CD14-positive monocyte (primary cell): ENCODE measurements around the gene ARID3B. TPM values are rescaled to one million over a fixed set of nuclear protein-coding genes. Genes with fewer than 3 reads are reported as not detected.

ENCODE experiments used
- DNase-seq, 3 donors: peaks; one replicate each; pipeline ENCODE4 v3.0.0-alpha.2; 2011 to 2022
- H2AFZ ChIP-seq: 2 replicates; pipeline ENCODE4 v1.6.0; 2012; ENCODE audit warnings: mild to moderate bottlenecking, low read depth, low read length, inconsistent platforms; ENCODE audit not compliant: insufficient read depth, poor library complexity, severe bottlenecking
- H3K27ac ChIP-seq, 2 donors: 1 replicate in 1 of 2; 2 replicates in 1 of 2; pipeline ENCODE4 v1.5.1; 2012 to 2013; ENCODE audit warnings: low read length in 2 of 2, control low read depth in 1 of 2, inconsistent platforms in 1 of 2, low read depth in 1 of 2, mild to moderate bottlenecking in 1 of 2
- H3K27me3 ChIP-seq, 2 donors: one replicate each; pipeline versions ENCODE4 v1.6.0 to v1.6.1; 2011 to 2013; ENCODE audit warnings: low read length in 2 of 2; ENCODE audit not compliant: control insufficient read depth in 2 of 2, insufficient read depth in 2 of 2
- H3K36me3 ChIP-seq, 2 donors: replicated peaks in 1 of 2; 1 replicate in 1 of 2; 2 replicates in 1 of 2; pipeline versions ENCODE4 v1.5.1 to v1.6.1; 2012 to 2013; ENCODE audit warnings: low read length in 2 of 2, control low read depth in 1 of 2, inconsistent platforms in 1 of 2, mild to moderate bottlenecking in 1 of 2; ENCODE audit not compliant: insufficient read depth in 2 of 2, control insufficient read depth in 1 of 2
- H3K4me1 ChIP-seq, 2 donors: 1 replicate in 1 of 2; 2 replicates in 1 of 2; pipeline versions ENCODE4 v1.5.1 to v1.6.1; 2012 to 2013; ENCODE audit warnings: low read length in 2 of 2, control low read depth in 1 of 2, inconsistent platforms in 1 of 2, mild to moderate bottlenecking in 1 of 2, moderate library complexity in 1 of 2; ENCODE audit not compliant: insufficient read depth in 2 of 2, control insufficient read depth in 1 of 2
- H3K4me2 ChIP-seq: replicated peaks from 2 replicates; pipeline ENCODE3; 2012; ENCODE audit warnings: low read length, moderate library complexity, mild to moderate bottlenecking; ENCODE audit not compliant: poor library complexity, severe bottlenecking; ENCODE audit errors: extremely low read depth
- H3K4me3 ChIP-seq, 3 experiments: fragments of 200-600 bp in 1 of 3; sonication (generic) in 1 of 3; replicated peaks in 1 of 3; 1 replicate in 2 of 3; 2 replicates in 1 of 3; pipeline ENCODE4 v1.5.1; 2011 to 2013; ENCODE audit warnings: low read length in 3 of 3, mild to moderate bottlenecking in 3 of 3, control low read depth in 2 of 3, low read depth in 2 of 3, inconsistent platforms in 1 of 3, moderate library complexity in 1 of 3
- H3K79me2 ChIP-seq: 2 replicates; pipeline ENCODE4 v1.6.0; 2012; ENCODE audit warnings: mild to moderate bottlenecking, control low read depth, inconsistent platforms, low read length, moderate library complexity; ENCODE audit not compliant: insufficient read depth
- H3K9ac ChIP-seq: 2 replicates; pipeline ENCODE4 v1.6.0; 2017; ENCODE audit warnings: low read length, mild to moderate bottlenecking; ENCODE audit not compliant: insufficient read depth, poor library complexity, severe bottlenecking
- H3K9me3 ChIP-seq, 2 donors: replicated peaks in 1 of 2; 1 replicate in 1 of 2; 2 replicates in 1 of 2; pipeline versions ENCODE4 v1.5.1 to v1.6.1; 2012 to 2013; ENCODE audit warnings: low read length in 2 of 2, control low read depth in 1 of 2; ENCODE audit not compliant: control insufficient read depth in 1 of 2, insufficient read depth in 1 of 2
- H4K20me1 ChIP-seq: 2 replicates; pipeline ENCODE4 v1.6.0; 2012; ENCODE audit warnings: mild to moderate bottlenecking, low read length, control low read depth, moderate library complexity; ENCODE audit not compliant: insufficient read depth
- H3K27ac Mint-ChIP-seq, 7 donors: one replicate each; pipeline ENCODE4 v1.8.0; 2020; ENCODE audit warnings: mild to moderate bottlenecking in 7 of 7, mixed read lengths in 7 of 7, moderate library complexity in 6 of 7, inconsistent platforms in 2 of 7
- H3K27me3 Mint-ChIP-seq, 3 donors: one replicate each; pipeline ENCODE4 v1.8.0; 2021 to 2022; ENCODE audit warnings: low read depth in 3 of 3, mild to moderate bottlenecking in 3 of 3, mixed read lengths in 3 of 3, moderate library complexity in 3 of 3, inconsistent platforms in 1 of 3
- H3K36me3 Mint-ChIP-seq, 2 donors: one replicate each; pipeline ENCODE4 v1.8.0; 2020; ENCODE audit warnings: mixed read lengths in 2 of 2, inconsistent platforms in 1 of 2, mild to moderate bottlenecking in 1 of 2
- H3K4me1 Mint-ChIP-seq: one replicate; pipeline ENCODE4 v1.8.0; 2020; ENCODE audit warnings: mild to moderate bottlenecking, mixed read lengths
- H3K4me3 Mint-ChIP-seq, 2 donors: one replicate each; pipeline ENCODE4 v1.8.0; 2020; ENCODE audit warnings: mild to moderate bottlenecking in 2 of 2, mixed read lengths in 2 of 2, moderate library complexity in 1 of 2
- H3K9me3 Mint-ChIP-seq, 7 donors: one replicate each; pipeline ENCODE4 v1.8.0; 2020 to 2022; ENCODE audit warnings: mixed read lengths in 7 of 7, mild to moderate bottlenecking in 6 of 7, moderate library complexity in 6 of 7, inconsistent platforms in 2 of 7
- WGBS: methylation state at CpG from one replicate; pipeline ENCODE4 v1.1.5; 2013; ENCODE audit warnings: missing lambda C conversion rate; ENCODE audit not compliant: insufficient coverage; 5-methylcytosine and 5-hydroxymethylcytosine counted together
- intact Hi-C, 2 donors: fragments of 100-400 bp; cut with micrococcal nuclease; formaldehyde crosslinking; loops; one replicate each; pipeline versions ENCODE4 v1.15.0 to v1.15.1; 2023
- polyA plus RNA-seq, 3 donors: library from polyadenylated mRNA; depleted of rRNA in 1 of 3; unstranded in 2 of 3; stranded (reverse) in 1 of 3; fragments of 300-500 nt in 2 of 3; fragments of >200 nt in 1 of 3; fragmentation: Illumina TruSeq in 2 of 3; gene quantifications; 1 replicate in 2 of 3; 2 replicates in 1 of 3; pipeline ENCODE4 v1.2.3, GENCODE V29; 2012 to 2021
- TF ChIP-seq, protein P1 (sequence below): fragments of 200-600 bp; IDR thresholded peaks from one replicate; pipeline ENCODE4 v1.8.0; 2022; ENCODE audit warnings: antibody characterized with exemption, mild to moderate bottlenecking

The ARID3B gene
- polyA plus RNA-seq, 3 donors, result 2.3 to 17.4 (median 4.4) TPM

DNA sequence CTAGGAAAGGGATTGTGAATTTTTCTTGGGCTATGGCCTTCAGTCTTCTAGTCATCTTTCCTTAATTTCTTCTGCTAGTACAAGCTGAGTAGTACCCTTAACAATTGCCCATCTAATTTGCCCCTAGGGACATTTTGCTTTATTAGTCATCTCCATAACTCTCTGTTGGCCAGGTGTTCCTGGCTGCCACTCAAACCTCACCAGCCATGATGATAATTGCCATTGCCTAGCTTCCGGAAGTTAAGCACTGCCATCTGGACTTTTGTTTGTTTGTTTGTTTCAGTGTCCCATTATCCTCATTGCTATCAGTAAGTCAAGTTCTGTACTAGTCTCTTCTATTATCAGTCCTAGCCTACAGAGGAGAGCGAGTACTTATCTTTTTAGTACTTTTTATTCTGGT lies 43.4 kb upstream of the ARID3B start:
- Histone ChIP-seq H3K4me1 (no peaks in the 10 kb centered on the region), H3K9ac (no peak overlapping the region), H3K4me3 (no peak overlapping the region), H2AFZ (no peak overlapping the region), H3K79me2 (no peaks in the 10 kb centered on the region), H4K20me1 (no peaks in the 10 kb centered on the region), H3K36me3 (no peaks in the 10 kb centered on the region), H3K27ac (no peak overlapping the region), H3K27me3 (no peaks in the 10 kb centered on the region), H3K9me3 (no peaks in the 10 kb centered on the region), H3K4me2 (no peak overlapping the region)
- H3K36me3 Mint-ChIP-seq, result peaks cover 2 to 13% of the 10 kb centered on the region in 2 donors
- peak overlapping the region in 1 of 7 donors; percentile 43 for H3K27ac Mint-ChIP-seq
- H3K9me3 Mint-ChIP-seq, result no peaks in the 10 kb centered on the region
- TF ChIP-seq, protein P1, sequence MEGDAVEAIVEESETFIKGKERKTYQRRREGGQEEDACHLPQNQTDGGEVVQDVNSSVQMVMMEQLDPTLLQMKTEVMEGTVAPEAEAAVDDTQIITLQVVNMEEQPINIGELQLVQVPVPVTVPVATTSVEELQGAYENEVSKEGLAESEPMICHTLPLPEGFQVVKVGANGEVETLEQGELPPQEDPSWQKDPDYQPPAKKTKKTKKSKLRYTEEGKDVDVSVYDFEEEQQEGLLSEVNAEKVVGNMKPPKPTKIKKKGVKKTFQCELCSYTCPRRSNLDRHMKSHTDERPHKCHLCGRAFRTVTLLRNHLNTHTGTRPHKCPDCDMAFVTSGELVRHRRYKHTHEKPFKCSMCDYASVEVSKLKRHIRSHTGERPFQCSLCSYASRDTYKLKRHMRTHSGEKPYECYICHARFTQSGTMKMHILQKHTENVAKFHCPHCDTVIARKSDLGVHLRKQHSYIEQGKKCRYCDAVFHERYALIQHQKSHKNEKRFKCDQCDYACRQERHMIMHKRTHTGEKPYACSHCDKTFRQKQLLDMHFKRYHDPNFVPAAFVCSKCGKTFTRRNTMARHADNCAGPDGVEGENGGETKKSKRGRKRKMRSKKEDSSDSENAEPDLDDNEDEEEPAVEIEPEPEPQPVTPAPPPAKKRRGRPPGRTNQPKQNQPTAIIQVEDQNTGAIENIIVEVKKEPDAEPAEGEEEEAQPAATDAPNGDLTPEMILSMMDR, result no peak
- H3K27me3 Mint-ChIP-seq, result peaks cover 0 to 3% (median 0%) of the 10 kb centered on the region in 3 donors
- 100% methylated on average over 2 of the region's 2 CpGs for WGBS
- no peak for DNase-seq
- no peak overlapping the region for H3K4me3 Mint-ChIP-seq
- intact Hi-C loops, result loop anchor here in 1 of 2 donors (5.0 kb wide), 1 partner anchor 55 kb away; no protein-coding TSS in a partner anchor
- H3K4me1 Mint-ChIP-seq, result peaks cover 2% of the 10 kb centered on the region

DNA sequence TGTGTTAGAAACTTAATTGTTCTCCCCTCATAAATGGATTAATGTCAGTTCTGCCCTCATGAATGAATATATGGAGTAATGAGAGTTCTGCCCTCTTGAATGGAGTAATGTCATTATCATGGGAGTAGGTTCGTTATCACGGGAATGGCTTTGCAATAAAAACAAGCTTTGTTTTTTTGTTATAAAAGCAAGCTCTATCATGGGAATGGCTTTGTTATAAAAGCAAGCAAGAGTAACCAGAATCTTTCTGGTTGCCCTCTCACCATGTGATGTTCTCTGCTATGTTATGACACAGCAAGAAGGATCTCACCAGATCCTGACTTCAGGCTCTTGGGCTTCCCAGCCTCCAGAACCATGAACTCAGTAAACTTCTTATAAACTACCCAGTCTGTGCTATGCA lies 41.7 kb upstream of the ARID3B start:
- Histone ChIP-seq H3K79me2 (no peaks in the 10 kb centered on the region), H3K27me3 (no peaks in the 10 kb centered on the region)

More for the DNA sequence above, 41.7 kb upstream of the ARID3B start:
- Mint-ChIP-seq H3K36me3 (peaks cover 6 to 16% of the 10 kb centered on the region in 2 donors), H3K9me3 (peaks cover 0 to 3% (median 0%) of the 10 kb centered on the region in 7 donors), H3K27ac (no peak overlapping the region), H3K4me3 (no peak overlapping the region), H3K4me1 (peaks cover 6% of the 10 kb centered on the region), H3K27me3 (peaks cover 0 to 3% (median 0%) of the 10 kb centered on the region in 3 donors)
- no peak for DNase-seq
- no peaks in the 10 kb centered on the region for H3K9me3 ChIP-seq
- no peak overlapping the region for H3K4me3 ChIP-seq
- H2AFZ ChIP-seq, result no peak overlapping the region
- H3K4me1 ChIP-seq, result no peaks in the 10 kb centered on the region
- H4K20me1 ChIP-seq, result no peaks in the 10 kb centered on the region
- no peak overlapping the region for H3K9ac ChIP-seq
- no peaks in the 10 kb centered on the region for H3K36me3 ChIP-seq
- 80% methylated on average over 1 of the region's 2 CpGs for WGBS
- TF ChIP-seq, protein P1, result no peak
- no peak overlapping the region for H3K27ac ChIP-seq
- intact Hi-C loops, result loop anchor here in 1 of 2 donors (5.0 kb wide), 1 partner anchor 53 kb away; no protein-coding TSS in a partner anchor
- no peak overlapping the region for H3K4me2 ChIP-seq
